Measurements from ENCODE around the gene MYOG. TPM values are rescaled to one million over a fixed set of nuclear protein-coding genes. Genes with fewer than 3 reads are reported as not detected.

MYOG gene
- total RNA-seq, 2 donors from 2014 or later = not detected

DNA sequence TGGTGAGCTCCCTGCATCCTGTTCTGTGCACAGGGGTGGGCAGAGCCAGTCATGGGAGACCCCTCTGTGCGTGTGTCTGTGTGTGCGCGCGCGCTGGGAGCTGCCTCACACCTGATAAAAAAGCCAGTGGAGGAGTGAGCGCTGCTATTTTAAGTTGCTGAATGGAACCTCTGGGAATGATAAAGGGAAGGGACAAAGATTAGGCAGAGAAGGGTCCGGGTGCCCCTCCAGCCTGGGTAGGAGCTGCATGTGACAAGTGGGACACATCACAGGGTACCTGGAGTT is 42.6 kb upstream of the MYOG start:
- no peak overlapping the region for H3K27ac ChIP-seq (ENCODE audit: low read depth, low read length)
- no peaks in the 10 kb centered on the region for H3K36me3 Mint-ChIP-seq (ENCODE audit: low read depth)
- peaks cover 22% of the 10 kb centered on the region for H3K4me1 Mint-ChIP-seq
- peak overlapping the region; percentile 86 for H3K4me3 ChIP-seq (ENCODE audit: low read length)
- peak overlapping the region; percentile 63 for H3K4me3 Mint-ChIP-seq
- H3K27ac Mint-ChIP-seq = no peak overlapping the region
- peaks cover 11% of the 10 kb centered on the region for H3K4me1 ChIP-seq (ENCODE audit: control insufficient read depth, insufficient read depth, low read length)
- TF ChIP-seq, protein P1, sequence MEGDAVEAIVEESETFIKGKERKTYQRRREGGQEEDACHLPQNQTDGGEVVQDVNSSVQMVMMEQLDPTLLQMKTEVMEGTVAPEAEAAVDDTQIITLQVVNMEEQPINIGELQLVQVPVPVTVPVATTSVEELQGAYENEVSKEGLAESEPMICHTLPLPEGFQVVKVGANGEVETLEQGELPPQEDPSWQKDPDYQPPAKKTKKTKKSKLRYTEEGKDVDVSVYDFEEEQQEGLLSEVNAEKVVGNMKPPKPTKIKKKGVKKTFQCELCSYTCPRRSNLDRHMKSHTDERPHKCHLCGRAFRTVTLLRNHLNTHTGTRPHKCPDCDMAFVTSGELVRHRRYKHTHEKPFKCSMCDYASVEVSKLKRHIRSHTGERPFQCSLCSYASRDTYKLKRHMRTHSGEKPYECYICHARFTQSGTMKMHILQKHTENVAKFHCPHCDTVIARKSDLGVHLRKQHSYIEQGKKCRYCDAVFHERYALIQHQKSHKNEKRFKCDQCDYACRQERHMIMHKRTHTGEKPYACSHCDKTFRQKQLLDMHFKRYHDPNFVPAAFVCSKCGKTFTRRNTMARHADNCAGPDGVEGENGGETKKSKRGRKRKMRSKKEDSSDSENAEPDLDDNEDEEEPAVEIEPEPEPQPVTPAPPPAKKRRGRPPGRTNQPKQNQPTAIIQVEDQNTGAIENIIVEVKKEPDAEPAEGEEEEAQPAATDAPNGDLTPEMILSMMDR (conservative IDR thresholded peaks at IDR 0.05) = no peak
- no peaks in the 10 kb centered on the region for H3K36me3 ChIP-seq (ENCODE audit: control insufficient read depth, insufficient read depth, low read length)
- H3K9ac ChIP-seq (ENCODE audit: extremely low read depth, low read length, poor library complexity, severe bottlenecking) = no peak overlapping the region
- 24 to 40% methylated on average over 2 to 7 of the region's 7 CpGs for WGBS, 2 experiments (ENCODE audit: insufficient coverage in 1 of 2, insufficient read length in 1 of 2)
- no peaks in the 10 kb centered on the region for H3K9me3 Mint-ChIP-seq
- peaks cover 8% of the 10 kb centered on the region for H3K27me3 ChIP-seq (ENCODE audit: control insufficient read depth, insufficient read depth, low read length, poor library complexity, severe bottlenecking)
- no peaks in the 10 kb centered on the region for H3K9me3 ChIP-seq (ENCODE audit: control insufficient read depth, low read length)
- peaks cover 50% of the 10 kb centered on the region for H3K27me3 Mint-ChIP-seq (ENCODE audit: insufficient read depth)
- no peak for DNase-seq

DNA sequence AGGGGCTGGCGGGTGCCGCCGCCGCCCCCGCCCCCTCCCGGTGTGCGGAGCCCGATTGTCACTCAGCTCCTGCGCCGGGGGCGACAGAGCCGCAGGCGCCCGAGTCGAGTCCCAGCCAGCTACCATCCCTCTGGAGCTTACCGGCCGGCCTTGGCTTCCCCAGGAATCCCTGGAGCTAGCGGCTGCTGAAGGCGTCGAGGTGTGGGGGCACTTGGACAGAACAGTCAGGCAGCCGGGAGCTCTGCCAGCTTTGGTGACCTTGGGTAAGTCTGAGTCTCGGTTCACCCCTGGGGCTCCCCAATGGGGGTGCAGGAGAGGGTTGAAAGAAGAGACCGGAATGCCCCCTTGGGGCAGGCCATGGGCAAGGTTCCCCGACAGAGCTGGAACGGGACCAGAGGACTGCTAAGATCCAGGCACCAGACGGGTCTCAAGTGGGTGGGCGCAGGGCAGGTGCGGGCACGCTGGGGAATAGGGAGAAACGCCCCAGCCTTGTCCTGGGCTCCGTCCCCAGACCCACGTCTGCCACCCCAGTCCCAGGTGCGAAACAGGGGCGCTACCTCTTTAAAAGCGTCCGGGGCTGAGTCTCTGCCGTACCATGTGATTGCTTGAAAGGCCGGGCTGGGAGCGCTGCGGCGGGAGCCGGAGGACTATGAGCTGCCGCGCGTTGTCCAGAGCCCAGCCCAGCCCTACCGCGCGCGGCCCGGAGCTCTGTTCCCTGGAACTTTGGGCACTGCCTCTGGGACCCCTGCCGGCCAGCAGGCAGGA is 42.0 kb upstream of the MYOG start, which contains the start of gene ADORA1:
Gene ADORA1, plus strand, starts transcription at position 61 of the 765 bp plus-strand sequence. CDS start 1,116 bp downstream, outside the sequence.
- peaks cover 22% of the 10 kb centered on the region for H3K4me1 Mint-ChIP-seq
- 0 to 2% methylated on average over 15 to 51 of the region's 51 CpGs for WGBS, 2 experiments (ENCODE audit: insufficient coverage in 1 of 2, insufficient read length in 1 of 2)
- no peaks in the 10 kb centered on the region for H3K36me3 Mint-ChIP-seq (ENCODE audit: low read depth)
- Histone ChIP-seq H3K4me1 (ENCODE audit: control insufficient read depth, insufficient read depth, low read length) (peaks cover 11% of the 10 kb centered on the region), H3K27ac (ENCODE audit: low read depth, low read length) (no peak within 1 kb of the TSS), H3K9me3 (ENCODE audit: control insufficient read depth, low read length) (no peaks in the 10 kb centered on the region), H3K36me3 (ENCODE audit: control insufficient read depth, insufficient read depth, low read length) (no peaks in the 10 kb centered on the region), H3K27me3 (ENCODE audit: control insufficient read depth, insufficient read depth, low read length, poor library complexity, severe bottlenecking) (peaks cover 8% of the 10 kb centered on the region), H3K4me3 (ENCODE audit: low read length) (peak within 1 kb of the TSS; percentile 86), H3K9ac (ENCODE audit: extremely low read depth, low read length, poor library complexity, severe bottlenecking) (peak within 1 kb of the TSS; percentile 32)
- no peak within 1 kb of the TSS for H3K27ac Mint-ChIP-seq
- H3K27me3 Mint-ChIP-seq (ENCODE audit: insufficient read depth) = peaks cover 50% of the 10 kb centered on the region
- no peaks in the 10 kb centered on the region for H3K9me3 Mint-ChIP-seq
- peak within 1 kb of the TSS; percentile 63 for H3K4me3 Mint-ChIP-seq
- TF ChIP-seq, protein P1 (conservative IDR thresholded peaks at IDR 0.05) = peak; percentile 69
- peak; percentile 93 for DNase-seq

DNA sequence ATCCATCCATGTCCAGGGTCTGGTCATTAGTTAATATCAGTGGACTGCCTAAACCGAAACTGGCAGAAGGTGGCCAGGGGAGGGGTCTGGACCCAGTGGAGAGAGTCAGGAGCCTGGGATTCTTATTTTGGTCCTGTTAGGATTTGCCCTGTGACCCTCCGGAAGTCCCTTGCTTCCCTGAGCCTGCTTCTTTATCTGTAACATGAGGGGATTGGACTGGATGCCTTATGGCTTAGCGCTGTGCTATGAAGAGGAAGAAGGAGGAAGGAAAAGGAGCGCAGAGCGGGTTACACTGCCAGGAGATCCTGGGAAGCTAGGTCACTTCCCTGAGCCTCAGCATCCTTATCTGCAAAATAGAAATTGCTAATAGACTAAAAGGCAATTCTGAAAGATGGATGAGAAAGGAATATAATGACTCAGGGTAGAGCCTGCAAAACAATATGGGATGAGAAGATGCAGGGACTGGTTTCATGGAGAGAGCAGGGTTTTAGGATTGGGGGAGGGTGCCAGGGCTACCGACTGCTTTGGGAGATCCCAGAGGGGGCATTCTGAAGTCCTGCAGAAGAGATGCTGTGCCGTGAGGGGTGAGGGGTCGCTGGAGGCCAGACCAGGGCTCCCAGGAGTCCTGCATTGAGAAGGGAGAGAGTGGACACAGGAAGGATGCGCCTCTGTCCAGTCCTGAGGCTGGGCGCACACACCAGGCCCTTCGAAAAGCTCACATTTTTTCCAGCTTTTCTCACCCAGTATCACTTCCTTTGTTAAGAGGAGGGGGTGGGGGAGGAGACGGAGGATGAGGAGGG is 41.3 kb upstream of the MYOG start:
- Histone ChIP-seq H3K4me1 (ENCODE audit: control insufficient read depth, insufficient read depth, low read length) (peaks cover 11% of the 10 kb centered on the region), H3K27me3 (ENCODE audit: control insufficient read depth, insufficient read depth, low read length, poor library complexity, severe bottlenecking) (peaks cover 8% of the 10 kb centered on the region), H3K9me3 (ENCODE audit: control insufficient read depth, low read length) (no peaks in the 10 kb centered on the region), H3K4me3 (ENCODE audit: low read length) (peak overlapping the region; percentile 86), H3K9ac (ENCODE audit: extremely low read depth, low read length, poor library complexity, severe bottlenecking) (peak overlapping the region; percentile 32), H3K36me3 (ENCODE audit: control insufficient read depth, insufficient read depth, low read length) (no peaks in the 10 kb centered on the region), H3K27ac (ENCODE audit: low read depth, low read length) (no peak overlapping the region)
- DNase-seq = peak; percentile 57
- Mint-ChIP-seq H3K4me1 (peaks cover 22% of the 10 kb centered on the region), H3K4me3 (peak overlapping the region; percentile 63), H3K27me3 (ENCODE audit: insufficient read depth) (peaks cover 53% of the 10 kb centered on the region), H3K27ac (no peak overlapping the region), H3K9me3 (no peaks in the 10 kb centered on the region), H3K36me3 (ENCODE audit: low read depth) (no peaks in the 10 kb centered on the region)
- TF ChIP-seq, protein P1 (conservative IDR thresholded peaks at IDR 0.05) = no peak
- WGBS, 2 experiments (ENCODE audit: insufficient coverage in 1 of 2, insufficient read length in 1 of 2) = 46 to 54% methylated on average over 4 to 10 of the region's 12 CpGs

Data from endodermal cell (in vitro differentiated cells).